HG03565 (cell line): Measurements from ENCODE around the gene CXCL6.

Source experiments
- ATAC-seq: cut with Tn5 transposase; IDR thresholded peaks from one replicate; pipeline ENCODE4 v1.9.1; 2021; ENCODE audit warnings: mild to moderate bottlenecking, moderate library complexity; ENCODE audit not compliant: unreplicated experiment

Gene CXCL6

DNA sequence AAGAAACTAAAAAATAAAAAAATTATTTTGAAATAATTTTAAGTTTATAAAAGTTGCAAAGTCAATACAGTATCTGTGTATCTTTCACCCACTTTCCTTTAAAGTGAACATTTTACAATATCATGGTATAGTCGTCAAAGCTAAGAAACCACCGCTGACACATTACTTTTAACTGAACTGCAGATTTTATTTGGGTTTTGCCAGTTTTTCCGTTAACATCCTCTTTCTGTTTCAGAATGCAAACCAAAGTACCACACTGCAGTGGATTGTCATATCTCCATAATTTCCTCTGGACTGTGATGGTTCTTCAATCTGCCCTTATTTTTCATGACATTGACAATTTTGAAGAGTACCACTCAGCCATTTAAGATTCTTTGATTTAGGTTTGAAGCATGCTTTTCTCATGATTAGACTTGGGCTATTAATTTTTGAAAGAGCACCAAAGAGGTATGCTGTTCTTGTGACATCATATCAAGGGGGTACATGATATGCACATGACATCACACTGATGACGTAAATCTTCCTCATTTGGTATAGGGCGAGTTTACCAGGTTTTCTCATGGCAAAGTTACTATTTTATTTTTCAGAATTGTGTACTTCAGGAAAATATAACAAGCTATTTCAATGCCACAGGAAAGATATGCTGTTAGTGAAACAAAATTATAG is 29.1 kb downstream of the CXCL6 start:
- ATAC-seq = no peak

DNA sequence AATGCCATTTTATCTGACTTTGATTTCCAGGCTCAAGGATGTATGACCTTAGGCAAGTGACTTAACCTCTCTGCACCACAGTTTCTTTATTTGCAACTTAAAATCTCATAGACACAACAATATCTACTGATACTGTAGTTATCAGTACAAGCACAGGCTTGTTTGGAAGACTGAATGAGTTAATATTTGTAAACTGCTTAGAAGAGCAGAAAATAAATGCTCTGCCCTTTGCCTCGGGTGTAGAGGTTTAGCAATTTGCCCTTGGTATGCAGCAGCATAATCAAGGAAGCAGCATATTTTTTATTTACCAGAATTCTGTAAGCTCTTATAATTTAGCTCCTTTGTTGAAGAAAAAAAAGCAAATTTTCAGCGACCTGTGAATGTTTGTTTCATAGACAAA is 29.8 kb downstream of the CXCL6 start:
- ATAC-seq = no peak

DNA sequence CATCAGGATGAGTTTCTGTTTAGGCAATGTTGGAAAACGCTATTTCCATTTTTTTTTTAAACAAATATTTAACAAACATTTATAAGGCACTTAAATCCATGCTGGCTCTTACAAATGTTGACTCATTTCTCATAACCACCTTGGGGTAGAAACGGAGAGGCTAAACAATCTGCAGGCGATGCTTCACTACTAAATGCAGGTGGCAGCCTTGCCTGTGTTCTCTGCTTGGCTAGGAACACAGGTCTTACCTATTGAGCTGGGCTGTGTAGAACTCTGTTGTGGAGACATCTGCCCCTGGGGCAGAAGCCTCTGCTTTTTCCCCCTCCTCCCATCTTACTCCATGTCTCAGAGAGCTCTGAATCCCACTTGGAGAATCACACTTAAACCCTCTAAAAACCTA is 31.3 kb downstream of the CXCL6 start:
- no peak for ATAC-seq

DNA sequence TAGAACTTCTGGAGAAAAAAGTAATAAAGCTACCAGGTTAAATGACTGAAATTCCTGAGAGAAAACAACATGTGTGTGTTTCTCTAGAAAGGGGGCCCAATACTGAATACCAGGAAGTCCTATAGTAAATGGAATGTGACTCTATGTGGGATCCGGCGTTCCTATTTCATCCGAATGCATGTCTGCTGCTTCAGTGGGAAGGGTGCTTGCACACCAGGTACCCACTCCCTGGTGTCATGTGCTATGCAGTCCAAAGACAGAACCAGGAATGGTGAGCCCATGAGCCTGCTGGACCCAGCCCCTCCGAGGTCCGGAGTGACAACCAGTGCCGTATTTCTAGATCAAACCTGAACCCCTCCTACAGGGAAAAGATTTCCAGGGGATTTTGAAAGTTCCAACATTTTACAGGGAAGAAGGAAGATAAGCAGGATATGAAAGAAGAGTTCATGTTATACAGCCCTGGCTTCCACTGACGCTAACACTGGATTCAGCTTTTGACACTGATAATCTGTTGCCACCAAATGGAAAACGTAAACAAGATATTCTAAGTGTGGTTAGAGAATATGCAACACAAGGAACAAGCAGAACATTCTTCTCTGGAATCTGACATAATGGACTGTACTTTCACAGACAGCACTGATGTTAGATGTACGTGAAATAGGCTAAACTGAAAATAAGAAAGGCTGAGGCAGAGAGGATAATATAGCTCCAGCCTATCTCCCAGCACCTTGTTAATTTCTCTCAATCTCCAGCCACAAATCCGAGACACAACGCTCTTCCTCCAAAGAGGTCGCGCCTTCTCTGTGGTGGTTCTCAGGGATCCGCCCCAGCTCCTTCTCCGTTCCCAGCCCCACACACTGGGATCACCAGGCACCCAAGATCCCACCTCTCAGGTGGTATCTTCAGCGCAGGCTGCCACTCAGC is 32.0 kb downstream of the CXCL6 start:
- ATAC-seq = no peak

DNA sequence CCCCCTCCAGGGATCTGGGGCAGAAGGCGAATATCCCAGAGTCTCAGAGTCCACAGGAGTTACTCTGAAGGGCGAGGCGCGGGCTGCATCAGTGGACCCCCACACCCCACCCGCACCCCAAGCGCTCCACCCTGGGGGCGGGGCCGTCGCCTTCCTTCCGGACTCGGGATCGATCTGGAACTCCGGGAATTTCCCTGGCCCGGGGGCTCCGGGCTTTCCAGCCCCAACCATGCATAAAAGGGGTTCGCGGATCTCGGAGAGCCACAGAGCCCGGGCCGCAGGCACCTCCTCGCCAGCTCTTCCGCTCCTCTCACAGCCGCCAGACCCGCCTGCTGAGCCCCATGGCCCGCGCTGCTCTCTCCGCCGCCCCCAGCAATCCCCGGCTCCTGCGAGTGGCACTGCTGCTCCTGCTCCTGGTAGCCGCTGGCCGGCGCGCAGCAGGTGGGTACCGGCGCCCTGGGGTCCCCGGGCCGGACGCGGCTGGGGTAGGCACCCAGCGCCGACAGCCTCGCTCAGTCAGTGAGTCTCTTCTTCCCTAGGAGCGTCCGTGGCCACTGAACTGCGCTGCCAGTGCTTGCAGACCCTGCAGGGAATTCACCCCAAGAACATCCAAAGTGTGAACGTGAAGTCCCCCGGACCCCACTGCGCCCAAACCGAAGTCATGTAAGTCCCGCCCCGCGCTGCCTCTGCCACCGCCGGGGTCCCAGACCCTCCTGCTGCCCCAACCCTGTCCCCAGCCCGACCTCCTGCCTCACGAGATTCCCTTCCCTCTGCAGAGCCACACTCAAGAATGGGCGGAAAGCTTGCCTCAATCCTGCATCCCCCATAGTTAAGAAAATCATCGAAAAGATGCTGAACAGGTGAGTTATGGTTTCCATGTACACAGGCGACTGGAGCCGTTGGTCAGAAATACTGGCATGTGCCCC is 32.9 kb downstream of the CXCL6 start, which contains the start of gene CXCL1:
Gene CXCL1 (plus strand): TSS at position 264 of the 926 bp plus-strand sequence. CDS start 78 bp downstream, at position 342.
- ATAC-seq = no peak

DNA sequence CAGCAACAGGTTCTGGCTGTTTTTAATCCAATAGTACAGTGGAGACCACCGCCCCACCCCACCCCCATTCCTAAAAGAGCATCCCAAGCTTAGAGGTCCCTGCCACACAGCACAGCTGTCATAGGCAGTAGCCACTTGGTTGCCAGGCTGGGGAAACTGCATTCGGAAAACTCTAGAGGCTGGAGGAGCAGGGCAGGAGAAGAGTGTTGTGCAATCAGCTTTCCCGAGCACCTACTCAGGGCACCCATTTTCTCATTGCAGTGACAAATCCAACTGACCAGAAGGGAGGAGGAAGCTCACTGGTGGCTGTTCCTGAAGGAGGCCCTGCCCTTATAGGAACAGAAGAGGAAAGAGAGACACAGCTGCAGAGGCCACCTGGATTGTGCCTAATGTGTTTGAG is 33.8 kb downstream of the CXCL6 start:
- ATAC-seq = no peak

DNA sequence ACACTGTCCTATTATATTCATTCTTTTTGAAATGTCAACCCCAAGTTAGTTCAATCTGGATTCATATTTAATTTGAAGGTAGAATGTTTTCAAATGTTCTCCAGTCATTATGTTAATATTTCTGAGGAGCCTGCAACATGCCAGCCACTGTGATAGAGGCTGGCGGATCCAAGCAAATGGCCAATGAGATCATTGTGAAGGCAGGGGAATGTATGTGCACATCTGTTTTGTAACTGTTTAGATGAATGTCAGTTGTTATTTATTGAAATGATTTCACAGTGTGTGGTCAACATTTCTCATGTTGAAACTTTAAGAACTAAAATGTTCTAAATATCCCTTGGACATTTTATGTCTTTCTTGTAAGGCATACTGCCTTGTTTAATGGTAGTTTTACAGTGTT is 34.3 kb downstream of the CXCL6 start:
- ATAC-seq = no peak

DNA sequence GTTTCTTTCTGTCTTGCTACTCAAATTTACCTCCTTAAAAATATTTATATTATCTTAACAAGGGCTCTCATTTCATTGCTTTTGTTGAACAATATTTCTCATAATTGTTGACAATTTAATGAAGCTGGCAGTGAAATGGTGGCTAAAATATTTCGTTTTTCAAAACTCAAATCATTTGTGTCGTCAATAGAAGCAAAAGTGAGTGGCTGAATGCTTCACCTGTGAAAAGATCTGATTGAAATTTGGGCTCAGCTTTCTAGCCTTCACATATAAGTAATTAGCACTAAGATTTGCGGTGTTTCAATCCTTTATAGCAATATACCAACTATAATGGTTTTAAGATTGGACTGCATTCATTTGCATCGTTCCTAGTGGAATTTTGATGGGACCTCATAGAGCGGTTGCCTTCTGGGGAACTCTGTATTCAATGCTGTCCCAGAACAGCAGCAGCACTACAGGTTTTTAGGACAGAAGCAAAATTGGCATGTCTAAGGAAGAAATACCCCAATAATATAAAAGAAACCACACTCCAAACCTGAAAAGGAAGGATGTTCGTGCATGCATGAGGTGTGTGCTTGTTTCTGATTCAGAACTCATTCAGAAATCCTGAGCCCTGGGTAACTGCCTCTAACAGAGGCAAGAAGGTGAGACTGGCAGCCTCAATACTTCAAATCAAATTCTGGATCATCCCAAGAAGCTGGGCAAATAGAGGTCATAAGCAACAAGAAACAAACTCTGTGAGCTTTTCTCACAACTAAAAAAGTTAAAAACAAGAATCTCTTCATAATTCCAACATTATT is 35.2 kb downstream of the CXCL6 start:
- ATAC-seq = no peak

DNA sequence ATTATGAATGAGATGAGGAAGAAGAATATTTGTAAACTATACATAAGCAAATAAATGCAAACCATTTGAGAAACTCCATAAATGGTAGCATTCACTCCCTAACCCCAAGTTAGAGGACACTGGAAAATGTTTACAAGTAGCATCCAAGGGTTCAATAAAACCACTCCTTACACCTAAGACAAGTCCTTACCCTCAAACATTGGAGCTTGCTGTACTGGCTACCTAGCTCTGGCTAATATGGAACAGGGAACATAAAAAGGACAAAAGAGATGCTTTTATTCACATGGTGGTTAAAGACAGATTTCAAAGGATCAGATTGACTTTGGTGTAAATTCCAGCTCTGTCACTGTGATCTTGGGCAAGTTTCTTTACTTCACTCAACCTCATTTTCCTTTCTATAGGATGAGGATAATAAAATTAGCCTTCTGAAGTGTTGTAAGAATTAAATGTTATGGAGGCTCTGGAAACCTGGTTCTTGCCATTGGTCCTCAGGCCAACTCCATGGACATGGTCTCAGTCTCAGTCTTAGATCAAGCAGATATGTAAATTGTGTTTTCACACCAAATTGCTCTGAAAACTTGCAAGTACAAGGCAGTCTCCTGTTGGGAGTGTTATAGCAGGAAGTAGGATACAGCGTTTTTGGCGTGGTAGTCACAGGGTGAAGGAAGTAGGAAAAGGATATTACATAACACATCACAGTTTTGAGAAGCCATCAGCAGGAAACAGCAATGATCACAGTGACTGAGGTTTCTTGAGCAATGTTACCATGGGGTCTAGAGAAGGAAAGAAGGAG is 36.0 kb downstream of the CXCL6 start:
- ATAC-seq = no peak

DNA sequence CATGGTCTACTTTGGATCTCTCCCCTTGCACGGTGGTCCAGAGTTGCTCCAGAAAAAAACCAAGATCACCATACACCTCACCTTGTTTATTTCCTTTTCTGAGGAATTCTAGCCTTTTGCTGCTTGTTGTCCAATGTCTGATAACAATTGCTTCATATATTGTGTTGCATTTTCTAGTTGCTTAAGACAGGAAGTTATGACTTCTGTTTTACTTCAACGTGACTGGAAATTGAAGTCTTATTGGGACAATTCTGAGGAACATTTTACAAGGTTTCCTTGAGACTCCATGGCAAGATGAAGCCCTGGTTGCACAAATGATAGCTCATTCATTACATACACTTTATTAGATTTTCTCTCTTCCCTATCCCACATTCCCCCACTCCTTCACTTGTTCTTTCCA is 37.9 kb downstream of the CXCL6 start:
- ATAC-seq = no peak

DNA sequence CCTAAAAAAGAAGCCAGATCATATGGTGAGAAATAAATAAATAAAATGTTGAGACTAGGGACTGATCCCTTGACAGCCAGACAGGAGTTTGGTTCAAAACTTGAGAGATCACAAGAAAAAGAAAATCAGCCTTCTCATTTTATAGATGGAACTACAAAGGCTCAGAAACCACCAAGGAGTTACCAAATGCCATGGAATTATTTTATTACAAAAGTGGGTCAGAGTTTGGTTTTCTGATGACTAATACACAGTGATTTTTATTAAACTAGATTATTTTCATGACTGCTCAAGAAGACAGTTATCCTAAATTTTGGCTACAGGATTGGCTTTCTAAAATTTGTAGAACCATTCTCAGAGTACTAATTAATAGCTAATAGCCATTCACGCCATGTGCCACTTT is 38.9 kb downstream of the CXCL6 start:
- no peak for ATAC-seq

DNA sequence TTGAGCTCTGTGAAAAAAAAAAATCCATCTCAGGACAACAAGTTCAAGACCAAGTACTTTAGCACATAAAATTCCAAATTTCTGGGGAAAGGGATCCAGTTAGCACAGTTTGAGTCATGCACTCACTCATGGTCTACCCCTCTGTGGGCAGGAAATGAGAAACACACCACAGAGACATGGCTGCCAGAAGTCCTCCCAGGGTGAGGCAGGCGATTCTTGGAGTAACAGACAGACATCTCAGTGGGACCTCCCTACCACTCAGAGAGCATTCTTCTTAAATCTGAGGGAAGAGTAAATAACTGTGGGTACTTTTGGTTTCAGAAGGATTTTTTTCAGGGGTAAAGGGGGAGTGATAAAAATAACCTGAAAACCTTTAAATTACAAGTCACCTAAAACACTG is 46.8 kb downstream of the CXCL6 start:
- no peak for ATAC-seq

DNA sequence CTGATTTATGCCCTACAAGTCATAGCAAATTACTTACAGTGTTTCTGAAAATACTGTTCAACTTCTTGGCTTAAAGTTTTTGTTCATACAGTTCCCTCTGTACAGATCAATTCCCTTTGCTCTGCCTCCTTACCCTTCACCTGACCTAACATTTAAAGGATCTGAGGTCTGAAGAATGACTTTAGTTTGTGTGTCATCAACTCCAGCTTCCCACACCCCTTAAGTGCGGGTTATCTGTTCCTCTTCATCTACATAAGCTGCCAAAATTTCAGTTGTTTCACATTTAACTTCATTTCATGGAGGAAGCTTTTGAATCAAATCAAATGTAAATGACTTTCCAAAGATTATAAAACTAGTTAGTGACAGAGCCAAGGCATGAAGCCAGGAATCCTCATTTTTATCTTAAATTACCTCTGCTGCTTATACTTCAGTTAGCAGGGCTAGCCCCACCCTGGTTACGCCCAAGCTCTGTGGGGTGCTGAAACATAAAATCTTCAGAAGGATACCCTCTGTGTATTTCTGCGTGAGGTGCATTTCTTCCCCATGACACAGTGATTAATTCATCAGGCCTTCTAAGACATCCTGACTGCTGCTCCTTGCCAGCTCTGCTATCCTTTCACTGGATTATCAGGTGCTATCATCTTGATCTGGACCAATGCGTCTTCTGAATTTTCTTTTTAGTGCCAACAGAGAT is 49.2 kb downstream of the CXCL6 start:
- no peak for ATAC-seq
